Activated CD4-positive, alpha-beta T cell treated with anti-CD3 and anti-CD28 coated beads, Interleukin-2, Interleukin-4, amounts not matched to agents 100 ng/mL and 50 ng/mL, durations not matched to agents 16 hours and 8 hours (primary cell): Measurements from ENCODE around the gene CLTA.
A peak's percentile ranks its signal among the peaks of the same experiment; 100 is the strongest.

Experiments
- DNase-seq: peaks from one replicate; pipeline ENCODE4 v3.0.0-alpha.2; 2020; ENCODE audit warnings: low spot score

The CLTA gene

GRCh38 chr9:36190388-36191289 is at the start of gene CLTA:
CLTA (plus strand) TSS chr9:36190921; CDS start chr9:36191057, 136 bp downstream.
- DNase-seq: peak; percentile 99

- no peak for DNase-seq
Observed at GRCh38 chr9:36141288-36141687, 49.4 kb upstream of the CLTA start.

- DNase-seq: no peak
Observed at GRCh38 chr9:36141761-36142160, 49.0 kb upstream of the CLTA start.

GRCh38 chr9:36142510-36143244 is 48.0 kb upstream of the CLTA start:
- no peak for DNase-seq

GRCh38 chr9:36143245-36143641 is 47.5 kb upstream of the CLTA start:
- DNase-seq: no peak

- DNase-seq: peak; percentile 35
Observed at GRCh38 chr9:36144309-36145232, 46.1 kb upstream of the CLTA start.

GRCh38 chr9:36145970-36146369 is 44.8 kb upstream of the CLTA start:
- DNase-seq: no peak

- DNase-seq: no peak
Observed at GRCh38 chr9:36146651-36147050, 44.1 kb upstream of the CLTA start.

GRCh38 chr9:36147441-36148175 is 43.1 kb upstream of the CLTA start:
- DNase-seq: no peak

- DNase-seq: peak; percentile 88
Observed at GRCh38 chr9:36148311-36149051, 42.2 kb upstream of the CLTA start.

- DNase-seq: no peak
Observed at GRCh38 chr9:36149197-36149596, 41.5 kb upstream of the CLTA start.

- DNase-seq: no peak
Observed at GRCh38 chr9:36150574-36151315, 40.0 kb upstream of the CLTA start.

GRCh38 chr9:36151316-36152210 is 39.2 kb upstream of the CLTA start:
- DNase-seq: peak; percentile 91

- DNase-seq: no peak
Observed at GRCh38 chr9:36152741-36153438, 37.8 kb upstream of the CLTA start.

- no peak for DNase-seq
Observed at GRCh38 chr9:36153746-36154145, 37.0 kb upstream of the CLTA start.

GRCh38 chr9:36154331-36154952 is 36.3 kb upstream of the CLTA start:
- no peak for DNase-seq

- no peak for DNase-seq
Observed at GRCh38 chr9:36156116-36156515, 34.6 kb upstream of the CLTA start.

GRCh38 chr9:36158122-36158521 is 32.6 kb upstream of the CLTA start:
- no peak for DNase-seq
